LNCAP (cell line): ENCODE data around the gene FRAS1.

Experiments used
- TF ChIP-seq, protein P1 (sequence below): fragments of 450-650 bp; IDR thresholded peaks from 2 replicates; pipeline ENCODE4 v1.5.1; 2017; ENCODE audit warnings: mild to moderate bottlenecking

Gene FRAS1

DNA sequence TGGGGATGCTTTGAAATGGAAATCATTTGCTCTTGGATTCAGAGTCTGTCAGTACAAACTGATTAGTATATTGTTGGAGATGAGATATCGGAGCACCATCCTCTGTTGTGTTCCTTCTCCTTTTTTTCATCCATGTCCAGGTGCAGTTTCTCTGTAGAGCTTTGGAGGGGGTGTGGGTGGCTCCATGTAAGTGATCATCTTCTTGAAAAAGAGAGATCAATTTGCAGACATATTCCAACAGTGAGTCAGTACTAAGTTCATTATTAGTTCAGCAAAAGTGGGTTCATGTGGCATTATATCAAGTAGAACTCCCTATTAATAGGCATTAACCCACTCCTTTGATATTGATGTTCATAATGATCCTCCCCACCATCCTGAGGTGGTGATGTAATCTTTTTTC is 18.9 kb downstream of the FRAS1 start:
- TF ChIP-seq, protein P1, sequence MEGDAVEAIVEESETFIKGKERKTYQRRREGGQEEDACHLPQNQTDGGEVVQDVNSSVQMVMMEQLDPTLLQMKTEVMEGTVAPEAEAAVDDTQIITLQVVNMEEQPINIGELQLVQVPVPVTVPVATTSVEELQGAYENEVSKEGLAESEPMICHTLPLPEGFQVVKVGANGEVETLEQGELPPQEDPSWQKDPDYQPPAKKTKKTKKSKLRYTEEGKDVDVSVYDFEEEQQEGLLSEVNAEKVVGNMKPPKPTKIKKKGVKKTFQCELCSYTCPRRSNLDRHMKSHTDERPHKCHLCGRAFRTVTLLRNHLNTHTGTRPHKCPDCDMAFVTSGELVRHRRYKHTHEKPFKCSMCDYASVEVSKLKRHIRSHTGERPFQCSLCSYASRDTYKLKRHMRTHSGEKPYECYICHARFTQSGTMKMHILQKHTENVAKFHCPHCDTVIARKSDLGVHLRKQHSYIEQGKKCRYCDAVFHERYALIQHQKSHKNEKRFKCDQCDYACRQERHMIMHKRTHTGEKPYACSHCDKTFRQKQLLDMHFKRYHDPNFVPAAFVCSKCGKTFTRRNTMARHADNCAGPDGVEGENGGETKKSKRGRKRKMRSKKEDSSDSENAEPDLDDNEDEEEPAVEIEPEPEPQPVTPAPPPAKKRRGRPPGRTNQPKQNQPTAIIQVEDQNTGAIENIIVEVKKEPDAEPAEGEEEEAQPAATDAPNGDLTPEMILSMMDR, result no peak

DNA sequence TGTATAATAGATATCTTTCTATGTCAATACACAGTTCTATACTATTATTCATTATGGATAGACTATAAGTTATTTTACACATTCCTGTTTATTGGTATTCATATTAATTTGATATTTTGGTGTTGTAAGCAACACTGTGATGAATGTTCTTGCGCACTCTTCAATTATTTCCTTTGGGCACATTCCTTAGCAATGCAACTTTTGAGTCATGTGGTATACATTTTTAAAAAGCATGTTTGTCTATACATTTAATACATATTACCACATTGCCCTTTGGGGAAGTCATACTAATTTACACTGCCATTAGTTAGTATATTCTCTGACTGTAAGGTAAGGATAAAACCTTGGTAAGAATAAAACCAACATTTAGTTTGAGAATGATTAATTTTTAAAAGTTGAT is 21.0 kb downstream of the FRAS1 start:
- TF ChIP-seq, protein P1, result no peak

GRCh38 chr4:78079726-78080430 is 22.8 kb downstream of the FRAS1 start:
- TF ChIP-seq, protein P1, result no peak

GRCh38 chr4:78081541-78081940 is 24.4 kb downstream of the FRAS1 start:
- TF ChIP-seq, protein P1, result no peak

- TF ChIP-seq, protein P1, result no peak
Measured at GRCh38 chr4:78083035-78083434, 25.9 kb downstream of the FRAS1 start.

GRCh38 chr4:78091534-78091933 is 34.4 kb downstream of the FRAS1 start:
- TF ChIP-seq, protein P1, result no peak

GRCh38 chr4:78092850-78093249 is 35.7 kb downstream of the FRAS1 start:
- TF ChIP-seq, protein P1, result no peak

- TF ChIP-seq, protein P1, result no peak
Measured at GRCh38 chr4:78095081-78095480, 38.0 kb downstream of the FRAS1 start.
